Measurements from ENCODE around the gene ITIH5. TPM values are rescaled to one million over a fixed set of nuclear protein-coding genes. Genes with fewer than 3 reads are reported as not detected.

The ITIH5 gene
- total RNA-seq, 1 donor: under 0.01 TPM

DNA sequence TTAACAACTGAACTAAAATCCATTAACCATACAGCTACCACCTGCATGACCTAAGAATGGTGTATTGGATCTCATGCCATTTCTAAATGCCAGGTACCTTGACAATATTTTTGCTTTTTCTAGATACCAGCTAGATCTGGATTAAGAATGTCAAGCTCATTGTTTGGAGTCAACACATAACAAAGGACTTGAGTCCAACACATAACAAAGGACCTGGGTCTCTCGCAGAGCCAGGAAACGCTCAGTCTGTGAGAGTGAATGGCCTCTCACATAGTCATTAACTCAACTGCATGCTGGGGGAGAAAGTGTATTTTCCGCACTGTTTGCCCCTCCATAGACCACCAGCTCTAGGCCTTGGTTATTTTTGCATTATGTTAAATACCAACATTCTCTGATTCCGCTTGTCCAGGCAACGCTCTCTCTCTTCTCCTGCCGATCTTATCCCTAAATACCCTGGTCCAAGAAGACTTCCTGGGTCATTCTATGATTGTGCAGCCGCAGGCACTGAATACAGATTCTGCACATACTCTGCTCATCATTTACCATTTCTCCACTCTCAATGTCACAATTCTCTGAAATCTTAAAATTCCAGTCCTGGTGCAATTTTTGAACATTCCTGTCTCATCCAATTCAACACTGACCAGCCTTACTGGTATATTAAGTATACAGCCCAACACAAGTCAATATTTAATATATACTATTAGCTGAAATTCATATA is 31.2 kb downstream of the ITIH5 start:
- no peak for DNase-seq (ENCODE audit: low read depth in 2 of 3, low spot score in 2 of 3)

GRCh38 chr10:7634142-7634894 is 32.4 kb downstream of the ITIH5 start:
- DNase-seq (ENCODE audit: low read depth in 2 of 3, low spot score in 2 of 3): no peak

GRCh38 chr10:7626283-7626682 is 40.5 kb downstream of the ITIH5 start:
- no peak for DNase-seq (ENCODE audit: low read depth in 2 of 3, low spot score in 2 of 3)

- DNase-seq (ENCODE audit: low read depth in 2 of 3, low spot score in 2 of 3): no peak
Measured at GRCh38 chr10:7625836-7626235, 40.9 kb downstream of the ITIH5 start.

- no peak for DNase-seq (ENCODE audit: low read depth in 2 of 3, low spot score in 2 of 3)
Measured at GRCh38 chr10:7625009-7625408, 41.8 kb downstream of the ITIH5 start.

- peak in 2 of 3 donors; percentile 13 to 41 for DNase-seq (ENCODE audit: low read depth in 2 of 3, low spot score in 2 of 3)
Measured at GRCh38 chr10:7622969-7623368, 43.8 kb downstream of the ITIH5 start.

GRCh38 chr10:7618461-7618860 is 48.3 kb downstream of the ITIH5 start:
- no peak for DNase-seq (ENCODE audit: low read depth in 2 of 3, low spot score in 2 of 3)

- DNase-seq (ENCODE audit: low read depth in 2 of 3, low spot score in 2 of 3): no peak
Measured at GRCh38 chr10:7611909-7612308, 54.9 kb downstream of the ITIH5 start.

DNA sequence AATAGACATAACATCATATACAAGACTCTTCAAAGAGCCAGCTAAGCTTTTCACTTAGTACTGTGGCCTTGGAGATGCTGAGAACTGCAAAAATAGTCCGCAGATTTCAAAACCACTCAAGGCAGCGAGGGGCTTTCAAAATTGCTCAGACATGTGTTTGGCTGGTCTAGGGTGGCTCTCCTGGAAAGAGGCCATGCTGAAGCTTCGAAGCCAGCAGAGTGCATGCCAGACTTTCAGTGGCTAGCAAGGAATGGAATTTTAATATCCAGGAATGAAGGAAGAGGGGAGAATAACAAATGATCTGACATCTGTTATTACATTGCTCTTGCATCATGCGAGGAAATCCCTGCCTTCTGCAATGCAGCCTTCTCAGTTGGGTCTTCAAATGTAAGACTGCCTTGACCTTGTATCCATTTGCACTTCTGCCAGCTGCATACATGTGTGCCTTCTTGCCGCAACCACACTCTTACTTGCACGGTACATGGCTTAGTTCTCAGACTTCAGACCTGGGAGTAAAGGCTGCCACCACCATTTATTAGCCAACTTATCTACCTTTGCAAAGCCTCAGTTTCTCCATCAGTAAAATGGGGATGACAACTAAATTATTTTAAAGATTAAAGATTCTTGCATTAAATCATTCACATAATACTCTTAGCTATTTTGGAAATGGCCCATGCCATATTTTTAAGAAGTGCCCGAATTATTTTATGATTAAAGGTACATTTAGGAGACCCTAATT is 55.9 kb downstream of the ITIH5 start:
- no peak for DNase-seq (ENCODE audit: low read depth in 2 of 3, low spot score in 2 of 3)

- DNase-seq (ENCODE audit: low read depth in 2 of 3, low spot score in 2 of 3): no peak
Measured at GRCh38 chr10:7610026-7610425, 56.7 kb downstream of the ITIH5 start.

DNA sequence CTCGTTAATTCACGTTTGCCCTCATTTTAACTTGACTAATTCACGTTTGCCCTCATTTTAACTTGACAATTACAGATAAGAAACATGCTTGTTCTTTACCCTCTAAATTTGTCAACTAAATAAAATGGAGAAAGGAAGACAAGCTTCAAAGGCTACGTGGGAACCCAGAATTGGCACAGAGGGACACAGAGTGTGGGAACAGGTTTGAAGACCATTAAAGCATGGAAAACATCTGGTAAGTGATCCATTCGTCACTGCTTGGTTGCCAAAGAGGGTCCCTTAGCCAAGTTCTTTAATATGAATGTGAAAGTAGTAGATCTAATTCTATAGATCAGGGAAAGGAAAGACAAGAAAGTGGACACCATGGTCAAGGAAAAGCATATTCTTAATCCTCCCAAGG is 57.2 kb downstream of the ITIH5 start:
- DNase-seq (ENCODE audit: low read depth in 2 of 3, low spot score in 2 of 3): no peak

DNA sequence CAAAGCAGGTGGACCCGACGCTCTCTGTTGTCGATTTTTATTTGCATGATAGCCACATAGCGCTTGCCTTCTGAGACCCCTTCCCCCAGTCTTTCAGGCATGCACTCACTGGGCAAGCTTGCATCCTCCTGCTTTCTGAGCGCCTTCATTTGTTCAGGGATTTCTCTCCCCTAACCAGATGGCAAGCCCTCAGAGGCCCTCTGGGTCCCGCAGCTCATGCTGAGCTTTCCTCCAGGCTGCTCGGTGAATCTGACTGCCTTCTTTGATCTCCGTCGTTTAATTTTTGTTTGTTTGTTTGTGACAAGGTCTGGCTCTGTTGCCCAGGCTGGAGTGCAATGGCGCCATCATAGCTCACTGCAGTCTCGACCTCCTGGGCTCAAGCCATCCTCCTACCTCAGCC is 58.8 kb downstream of the ITIH5 start:
- DNase-seq (ENCODE audit: low read depth in 2 of 3, low spot score in 2 of 3): no peak

DNA sequence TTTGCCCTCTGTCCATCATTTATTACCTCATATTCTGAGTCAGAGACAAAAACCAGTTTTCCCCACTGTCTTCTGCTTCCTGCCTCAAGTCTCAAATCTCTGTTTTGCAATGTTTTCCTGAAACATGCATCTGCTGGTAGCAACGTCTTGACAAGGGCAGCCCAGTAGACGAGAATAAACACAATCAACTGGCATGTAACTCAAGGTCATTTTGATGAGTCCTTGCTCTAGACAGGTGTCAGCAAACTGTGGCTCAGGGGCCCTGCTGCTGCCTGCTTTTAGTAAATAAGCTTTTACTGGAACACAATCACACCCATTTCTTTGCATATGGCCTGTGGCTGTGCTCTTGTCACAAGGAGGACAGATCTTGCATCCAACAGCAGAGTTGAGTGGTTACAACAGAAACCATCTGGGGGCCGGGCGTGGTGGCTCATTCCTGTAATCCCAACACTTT is 59.8 kb downstream of the ITIH5 start:
- DNase-seq (ENCODE audit: low read depth in 2 of 3, low spot score in 2 of 3): no peak

GRCh38 chr10:7605565-7606295 is 61.0 kb downstream of the ITIH5 start:
- no peak for DNase-seq (ENCODE audit: low read depth in 2 of 3, low spot score in 2 of 3)

- no peak for DNase-seq (ENCODE audit: low read depth in 2 of 3, low spot score in 2 of 3)
Measured at GRCh38 chr10:7601023-7601656, 65.6 kb downstream of the ITIH5 start.

DNA sequence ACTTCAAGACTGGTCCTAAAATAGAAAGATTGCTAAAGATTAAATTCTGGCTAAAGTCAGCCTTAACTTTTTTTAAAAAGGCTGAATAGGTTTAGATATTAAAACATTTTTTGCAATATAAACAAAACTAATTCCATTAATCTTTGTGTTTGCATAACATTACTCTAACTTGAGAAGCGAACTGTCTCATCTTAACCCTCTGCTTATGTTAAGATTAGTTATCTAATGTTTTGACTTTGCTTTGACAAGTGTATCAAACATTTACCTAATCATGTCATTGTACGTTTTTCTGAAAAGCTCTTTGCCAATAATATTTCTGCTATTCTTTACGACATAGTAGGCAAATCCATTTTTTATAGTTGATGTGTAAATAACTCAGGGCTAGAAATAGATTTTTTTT is 68.0 kb downstream of the ITIH5 start:
- DNase-seq (ENCODE audit: low read depth in 2 of 3, low spot score in 2 of 3): no peak

DNA sequence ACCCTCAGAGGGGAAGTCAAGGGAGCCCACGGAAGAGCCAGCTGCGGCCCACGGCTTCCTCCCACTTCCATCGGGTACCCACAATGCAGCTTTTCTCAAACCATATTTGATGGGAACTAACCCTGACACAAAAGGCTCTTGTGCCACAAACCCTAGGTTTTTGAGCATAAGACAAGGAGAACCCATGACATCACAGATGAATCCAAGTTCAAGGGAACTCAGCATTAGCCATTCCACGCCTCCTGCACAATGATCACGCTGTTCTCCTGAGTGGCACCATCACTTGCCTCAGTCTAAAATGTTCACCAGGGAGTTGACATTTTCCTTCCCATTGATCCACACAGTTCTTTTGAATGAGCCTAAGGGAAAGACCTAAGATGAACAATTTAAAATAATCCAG is 70.4 kb downstream of the ITIH5 start:
- no peak for DNase-seq (ENCODE audit: low read depth in 2 of 3, low spot score in 2 of 3)

DNA sequence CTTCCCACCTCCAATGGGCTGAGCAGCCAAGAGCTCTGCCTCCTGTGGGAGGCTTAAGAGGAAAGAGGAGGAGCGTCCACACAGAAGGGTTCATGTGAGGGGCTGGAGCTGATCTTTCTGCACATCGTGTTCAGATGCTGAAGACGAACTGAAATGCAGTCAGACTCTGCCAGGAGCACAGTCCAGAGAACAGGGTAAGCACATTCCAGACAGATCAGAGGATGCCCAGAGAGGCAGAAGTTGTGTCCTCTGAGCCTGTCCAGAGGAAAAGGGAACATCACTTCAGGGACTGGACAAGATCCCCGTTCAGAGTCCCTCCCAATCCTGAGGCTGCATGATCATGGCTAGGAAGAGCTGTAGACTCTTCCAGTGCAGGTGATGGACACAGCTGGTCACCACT is 72.9 kb downstream of the ITIH5 start:
- no peak for DNase-seq (ENCODE audit: low read depth in 2 of 3, low spot score in 2 of 3)

DNA sequence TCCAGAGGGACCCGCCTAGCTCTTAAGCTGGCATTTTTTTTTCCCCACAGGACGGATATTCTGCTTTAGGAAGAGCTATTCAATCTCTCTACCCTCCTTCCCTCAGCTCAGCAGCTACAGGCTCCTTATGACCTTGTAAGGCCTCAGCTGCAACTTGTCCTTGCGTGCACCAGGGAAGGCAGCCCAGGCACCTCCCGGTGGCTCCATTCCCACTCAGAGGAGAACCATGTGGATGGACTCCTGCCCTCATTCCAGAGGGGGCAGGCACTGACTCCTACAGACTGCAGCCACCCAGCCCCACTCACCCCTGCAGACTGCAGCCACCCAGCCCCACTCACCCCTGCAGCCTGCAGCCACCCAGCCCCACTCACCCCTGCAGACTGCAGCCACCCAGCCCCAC is 73.7 kb downstream of the ITIH5 start:
- no peak for DNase-seq (ENCODE audit: low read depth in 2 of 3, low spot score in 2 of 3)

DNA sequence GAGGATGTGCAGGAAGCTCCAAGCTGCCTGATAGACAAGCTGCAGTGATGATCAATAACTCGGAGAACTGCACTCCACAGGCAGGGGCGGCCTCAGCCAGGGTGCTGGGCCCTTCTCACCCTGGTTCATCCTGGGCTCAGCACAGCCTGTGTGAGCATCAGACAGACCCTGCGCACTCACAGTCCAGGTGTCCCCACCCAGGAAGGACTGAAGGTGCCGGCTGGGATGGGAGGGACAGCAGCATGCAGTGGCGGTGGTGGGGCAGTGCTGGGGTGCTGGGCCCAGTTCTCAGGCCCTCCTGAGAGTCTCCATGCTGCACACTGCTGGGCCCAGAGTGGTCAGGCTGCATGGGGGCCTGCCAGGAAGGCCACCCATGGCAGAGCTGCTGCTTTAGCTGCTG is 74.1 kb downstream of the ITIH5 start:
- no peak for DNase-seq (ENCODE audit: low read depth in 2 of 3, low spot score in 2 of 3)
